ENCODE data around the gene RNF43.
"Not testable (repeated sequence)": the region's sequence is repeated elsewhere in the genome, so short reads cannot be mapped to it uniquely, and the experiment has no call there.

RNF43 gene

GRCh38 chr17:58409432-58409831 is 7.9 kb downstream of the RNF43 start:
- DNase-seq (ENCODE audit: low read depth in 2 of 2): no peak

- no peak for DNase-seq (ENCODE audit: low read depth in 2 of 2)
These were observed 14.0 kb downstream of the RNF43 start for GRCh38 chr17:58403311-58403710.

- peak; percentile 17 to 25 for DNase-seq (ENCODE audit: low read depth in 2 of 2)
These were observed 14.7 kb downstream of the RNF43 start for GRCh38 chr17:58402679-58403078.

- no peak for DNase-seq (ENCODE audit: low read depth in 2 of 2)
These were observed 15.3 kb downstream of the RNF43 start for GRCh38 chr17:58402047-58402446.

GRCh38 chr17:58401287-58401686 is 16.0 kb downstream of the RNF43 start:
- DNase-seq (ENCODE audit: low read depth in 2 of 2): no peak

GRCh38 chr17:58400826-58401225 is 16.5 kb downstream of the RNF43 start:
- DNase-seq (ENCODE audit: low read depth in 2 of 2): no peak

GRCh38 chr17:58399974-58400373 is 17.4 kb downstream of the RNF43 start:
- DNase-seq (ENCODE audit: low read depth in 2 of 2): no peak

GRCh38 chr17:58398574-58399266 is 18.6 kb downstream of the RNF43 start:
- no peak for DNase-seq (ENCODE audit: low read depth in 2 of 2)

- not testable (repeated sequence) for DNase-seq (ENCODE audit: low read depth in 2 of 2)
These were observed 19.9 kb downstream of the RNF43 start for GRCh38 chr17:58397421-58397820.

GRCh38 chr17:58396173-58396572 is 21.2 kb downstream of the RNF43 start:
- no peak for DNase-seq (ENCODE audit: low read depth in 2 of 2)

GRCh38 chr17:58394534-58395223 is 22.7 kb downstream of the RNF43 start:
- DNase-seq (ENCODE audit: low read depth in 2 of 2): no peak

- DNase-seq (ENCODE audit: low read depth in 2 of 2): no peak
These were observed 25.9 kb downstream of the RNF43 start for GRCh38 chr17:58391302-58391984.

- no peak for DNase-seq (ENCODE audit: low read depth in 2 of 2)
These were observed 26.4 kb downstream of the RNF43 start for GRCh38 chr17:58390884-58391283.

GRCh38 chr17:58388302-58389190 is 28.8 kb downstream of the RNF43 start:
- no peak for DNase-seq (ENCODE audit: low read depth in 2 of 2)

GRCh38 chr17:58387834-58388233 is 29.5 kb downstream of the RNF43 start:
- no peak for DNase-seq (ENCODE audit: low read depth in 2 of 2)

- DNase-seq (ENCODE audit: low read depth in 2 of 2): no peak
These were observed 30.6 kb downstream of the RNF43 start for GRCh38 chr17:58386708-58387107.

GRCh38 chr17:58385359-58385899 is 31.9 kb downstream of the RNF43 start:
- no peak for DNase-seq (ENCODE audit: low read depth in 2 of 2)

- no peak for DNase-seq (ENCODE audit: low read depth in 2 of 2)
These were observed 32.4 kb downstream of the RNF43 start for GRCh38 chr17:58384897-58385296.

GRCh38 chr17:58383892-58384462 is 33.4 kb downstream of the RNF43 start:
- DNase-seq (ENCODE audit: low read depth in 2 of 2): no peak

- no peak for DNase-seq (ENCODE audit: low read depth in 2 of 2)
These were observed 34.5 kb downstream of the RNF43 start for GRCh38 chr17:58382872-58383242.

Data from fibroblast of skin of left biceps (primary cell).